Measurements from ENCODE around the gene METTL17.

DNA sequence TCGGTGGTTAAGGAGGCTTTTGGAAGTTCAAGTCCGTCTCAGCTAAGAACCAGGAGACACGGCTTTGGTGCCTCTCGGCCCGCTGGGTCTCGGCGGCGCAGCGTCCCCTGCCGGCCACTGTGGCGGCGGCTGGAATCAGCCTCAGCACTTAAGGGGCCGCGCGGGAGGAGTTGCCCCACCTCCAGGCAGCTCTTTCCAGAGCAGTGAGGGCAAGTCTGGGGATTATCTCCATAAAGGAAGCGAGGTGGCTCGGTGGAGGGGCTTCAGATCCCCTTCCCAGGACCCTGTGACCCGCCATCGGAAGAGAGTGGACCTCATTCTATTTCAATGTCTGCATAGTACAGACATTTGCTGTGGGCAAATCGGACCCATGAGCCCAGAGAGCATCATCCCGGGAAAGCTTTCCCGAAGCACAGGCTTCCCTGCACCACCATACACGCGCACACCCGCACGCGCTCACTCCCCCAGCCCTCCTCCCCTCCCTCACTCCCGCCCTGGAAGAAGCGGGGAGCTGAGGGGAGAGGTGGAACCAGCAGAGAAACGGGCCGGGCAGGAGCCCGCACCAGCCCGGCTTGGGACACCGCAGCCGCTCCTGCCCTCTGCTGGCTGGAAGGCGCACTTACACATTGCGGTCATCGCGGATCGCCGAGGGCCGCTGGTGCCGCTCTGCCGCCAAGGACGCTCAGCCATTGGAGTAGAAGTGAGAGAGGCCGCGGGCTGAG is 18.6 kb upstream of the METTL17 start:
- TF ChIP-seq, protein P1, sequence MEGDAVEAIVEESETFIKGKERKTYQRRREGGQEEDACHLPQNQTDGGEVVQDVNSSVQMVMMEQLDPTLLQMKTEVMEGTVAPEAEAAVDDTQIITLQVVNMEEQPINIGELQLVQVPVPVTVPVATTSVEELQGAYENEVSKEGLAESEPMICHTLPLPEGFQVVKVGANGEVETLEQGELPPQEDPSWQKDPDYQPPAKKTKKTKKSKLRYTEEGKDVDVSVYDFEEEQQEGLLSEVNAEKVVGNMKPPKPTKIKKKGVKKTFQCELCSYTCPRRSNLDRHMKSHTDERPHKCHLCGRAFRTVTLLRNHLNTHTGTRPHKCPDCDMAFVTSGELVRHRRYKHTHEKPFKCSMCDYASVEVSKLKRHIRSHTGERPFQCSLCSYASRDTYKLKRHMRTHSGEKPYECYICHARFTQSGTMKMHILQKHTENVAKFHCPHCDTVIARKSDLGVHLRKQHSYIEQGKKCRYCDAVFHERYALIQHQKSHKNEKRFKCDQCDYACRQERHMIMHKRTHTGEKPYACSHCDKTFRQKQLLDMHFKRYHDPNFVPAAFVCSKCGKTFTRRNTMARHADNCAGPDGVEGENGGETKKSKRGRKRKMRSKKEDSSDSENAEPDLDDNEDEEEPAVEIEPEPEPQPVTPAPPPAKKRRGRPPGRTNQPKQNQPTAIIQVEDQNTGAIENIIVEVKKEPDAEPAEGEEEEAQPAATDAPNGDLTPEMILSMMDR (IDR thresholded peaks at IDR 0.05; ENCODE audit: poor library complexity) = peak; percentile 96
- no peak for TF ChIP-seq EZH2 (IDR thresholded peaks at IDR 0.05; ENCODE audit: borderline replicate concordance)

All from hepatocyte (in vitro differentiated cells).